Measurements from ENCODE around the gene MYCBP2. TPM values are rescaled to one million over a fixed set of nuclear protein-coding genes. Genes with fewer than 3 reads are reported as not detected.

MYCBP2 gene
- total RNA-seq, 1 experiment from 2014 or later = 57.8 TPM

- no peak overlapping the region for H3K27ac ChIP-seq (ENCODE audit: low read depth, low read length, poor library complexity, severe bottlenecking)
- no peaks in the 10 kb centered on the region for H3K9me3 ChIP-seq (ENCODE audit: low read depth, low read length, poor library complexity, severe bottlenecking)
- CTCF ChIA-PET = no interaction called here
- DNase-seq (ENCODE audit: low spot score) = no peak
- POLR2A ChIA-PET (ENCODE audit: low non-redundant PET) = no interaction called here
- peaks cover 5% of the 10 kb centered on the region for H3K36me3 ChIP-seq (ENCODE audit: insufficient read depth, low read length, poor library complexity, severe bottlenecking)
- intact Hi-C loops (cut with micrococcal nuclease; ENCODE audit: unreplicated experiment) = no loop called here
- H3K27me3 ChIP-seq (replicated peaks; ENCODE audit: insufficient read depth, low read depth, low read length, poor library complexity) = no peaks in the 10 kb centered on the region
- peaks cover 11% of the 10 kb centered on the region for H3K4me1 ChIP-seq (ENCODE audit: insufficient read depth, low read length, poor library complexity, severe bottlenecking)
- H3K4me3 ChIP-seq (ENCODE audit: low read depth, low read length, poor library complexity, severe bottlenecking) = no peak overlapping the region
- no TSS peak for BruUV-seq (replicated peaks)
- TF ChIP-seq, protein P1, sequence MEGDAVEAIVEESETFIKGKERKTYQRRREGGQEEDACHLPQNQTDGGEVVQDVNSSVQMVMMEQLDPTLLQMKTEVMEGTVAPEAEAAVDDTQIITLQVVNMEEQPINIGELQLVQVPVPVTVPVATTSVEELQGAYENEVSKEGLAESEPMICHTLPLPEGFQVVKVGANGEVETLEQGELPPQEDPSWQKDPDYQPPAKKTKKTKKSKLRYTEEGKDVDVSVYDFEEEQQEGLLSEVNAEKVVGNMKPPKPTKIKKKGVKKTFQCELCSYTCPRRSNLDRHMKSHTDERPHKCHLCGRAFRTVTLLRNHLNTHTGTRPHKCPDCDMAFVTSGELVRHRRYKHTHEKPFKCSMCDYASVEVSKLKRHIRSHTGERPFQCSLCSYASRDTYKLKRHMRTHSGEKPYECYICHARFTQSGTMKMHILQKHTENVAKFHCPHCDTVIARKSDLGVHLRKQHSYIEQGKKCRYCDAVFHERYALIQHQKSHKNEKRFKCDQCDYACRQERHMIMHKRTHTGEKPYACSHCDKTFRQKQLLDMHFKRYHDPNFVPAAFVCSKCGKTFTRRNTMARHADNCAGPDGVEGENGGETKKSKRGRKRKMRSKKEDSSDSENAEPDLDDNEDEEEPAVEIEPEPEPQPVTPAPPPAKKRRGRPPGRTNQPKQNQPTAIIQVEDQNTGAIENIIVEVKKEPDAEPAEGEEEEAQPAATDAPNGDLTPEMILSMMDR (conservative IDR thresholded peaks at IDR 0.05; ENCODE audit: low read depth, low read length) = no peak
- TF ChIP-seq EZH2 (IDR thresholded peaks at IDR 0.05; ENCODE audit: borderline replicate concordance, low read depth, low read length, poor library complexity, severe bottlenecking) = no peak
These were observed 187.6 kb downstream of the MYCBP2 start for GRCh38 chr13:77139306-77139705.

DNA sequence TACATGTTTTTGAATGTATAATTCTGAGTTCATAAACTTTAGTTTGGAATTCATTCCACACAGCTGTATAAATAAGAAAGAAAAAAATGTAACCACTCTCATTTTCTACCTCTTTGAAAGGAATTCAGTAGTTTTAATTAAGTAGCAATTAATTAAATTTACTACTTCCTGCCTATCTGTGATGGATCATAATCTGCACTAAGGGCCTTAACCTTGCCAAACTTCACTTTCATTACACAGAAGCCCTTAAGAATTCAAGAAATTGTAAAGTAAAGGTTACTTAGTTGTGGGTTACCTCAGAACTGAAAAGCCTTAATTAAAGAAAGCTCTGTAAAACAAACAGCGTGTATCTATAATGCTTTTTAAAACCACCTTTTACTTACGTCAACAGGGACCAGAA lies 188.1 kb downstream of the MYCBP2 start:
- no TSS peak for BruUV-seq (replicated peaks)
- peak; percentile 5 for DNase-seq (ENCODE audit: low spot score)
- POLR2A ChIA-PET (ENCODE audit: low non-redundant PET) = no interaction called here
- H3K4me1 ChIP-seq (ENCODE audit: insufficient read depth, low read length, poor library complexity, severe bottlenecking) = peaks cover 11% of the 10 kb centered on the region
- H3K4me3 ChIP-seq (ENCODE audit: low read depth, low read length, poor library complexity, severe bottlenecking) = no peak overlapping the region
- CTCF ChIA-PET = no interaction called here
- intact Hi-C loops (cut with micrococcal nuclease; ENCODE audit: unreplicated experiment) = no loop called here
- H3K27me3 ChIP-seq (replicated peaks; ENCODE audit: insufficient read depth, low read depth, low read length, poor library complexity) = no peaks in the 10 kb centered on the region
- H3K36me3 ChIP-seq (ENCODE audit: insufficient read depth, low read length, poor library complexity, severe bottlenecking) = peaks cover 5% of the 10 kb centered on the region
- no peak for TF ChIP-seq EZH2 (IDR thresholded peaks at IDR 0.05; ENCODE audit: borderline replicate concordance, low read depth, low read length, poor library complexity, severe bottlenecking)
- TF ChIP-seq, protein P1 (conservative IDR thresholded peaks at IDR 0.05; ENCODE audit: low read depth, low read length) = no peak
- H3K27ac ChIP-seq (ENCODE audit: low read depth, low read length, poor library complexity, severe bottlenecking) = no peak overlapping the region
- no peaks in the 10 kb centered on the region for H3K9me3 ChIP-seq (ENCODE audit: low read depth, low read length, poor library complexity, severe bottlenecking)

DNA sequence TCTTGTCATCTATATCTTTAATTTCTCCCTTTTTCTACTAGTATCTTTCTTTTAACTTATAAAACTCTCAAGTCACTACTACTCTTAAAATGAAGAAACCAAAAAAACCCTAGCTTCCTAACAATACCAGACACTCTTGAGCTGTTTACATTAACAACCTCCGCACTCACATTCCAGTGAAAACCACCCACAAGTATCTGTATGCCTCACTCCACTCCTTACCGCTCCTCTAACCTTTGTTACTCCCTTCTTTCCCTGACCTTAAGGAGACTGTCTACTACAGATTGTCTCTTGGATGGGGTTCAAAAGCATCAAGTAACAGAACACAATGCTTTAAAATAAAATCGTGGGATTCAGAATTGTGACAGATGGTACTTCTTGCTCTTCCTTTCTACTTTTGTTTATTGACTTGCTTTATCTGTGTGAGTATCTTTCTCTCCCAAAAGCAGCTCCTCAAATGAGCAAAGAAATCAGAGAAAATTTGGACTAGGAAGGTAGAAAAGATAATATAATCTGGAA lies 189.9 kb downstream of the MYCBP2 start:
- Histone ChIP-seq H3K27me3 (replicated peaks; ENCODE audit: insufficient read depth, low read depth, low read length, poor library complexity) (no peaks in the 10 kb centered on the region), H3K36me3 (ENCODE audit: insufficient read depth, low read length, poor library complexity, severe bottlenecking) (no peaks in the 10 kb centered on the region), H3K27ac (ENCODE audit: low read depth, low read length, poor library complexity, severe bottlenecking) (no peak overlapping the region), H3K4me1 (ENCODE audit: insufficient read depth, low read length, poor library complexity, severe bottlenecking) (peaks cover 11% of the 10 kb centered on the region), H3K9me3 (ENCODE audit: low read depth, low read length, poor library complexity, severe bottlenecking) (no peaks in the 10 kb centered on the region), H3K4me3 (ENCODE audit: low read depth, low read length, poor library complexity, severe bottlenecking) (no peak overlapping the region)
- intact Hi-C loops (cut with micrococcal nuclease; ENCODE audit: unreplicated experiment) = no loop called here
- TF ChIP-seq, protein P1 (conservative IDR thresholded peaks at IDR 0.05; ENCODE audit: low read depth, low read length) = no peak
- no peak for TF ChIP-seq EZH2 (IDR thresholded peaks at IDR 0.05; ENCODE audit: borderline replicate concordance, low read depth, low read length, poor library complexity, severe bottlenecking)
- BruUV-seq (replicated peaks) = no TSS peak
- ChIA-PET POLR2A (ENCODE audit: low non-redundant PET) (no interaction called here), CTCF (no interaction called here)
- no peak for DNase-seq (ENCODE audit: low spot score)
